ENCODE data around the gene RNF128.
"Not testable (repeated sequence)": the region's sequence is repeated elsewhere in the genome, so short reads cannot be mapped to it uniquely, and the experiment has no call there.

The RNF128 gene

DNA sequence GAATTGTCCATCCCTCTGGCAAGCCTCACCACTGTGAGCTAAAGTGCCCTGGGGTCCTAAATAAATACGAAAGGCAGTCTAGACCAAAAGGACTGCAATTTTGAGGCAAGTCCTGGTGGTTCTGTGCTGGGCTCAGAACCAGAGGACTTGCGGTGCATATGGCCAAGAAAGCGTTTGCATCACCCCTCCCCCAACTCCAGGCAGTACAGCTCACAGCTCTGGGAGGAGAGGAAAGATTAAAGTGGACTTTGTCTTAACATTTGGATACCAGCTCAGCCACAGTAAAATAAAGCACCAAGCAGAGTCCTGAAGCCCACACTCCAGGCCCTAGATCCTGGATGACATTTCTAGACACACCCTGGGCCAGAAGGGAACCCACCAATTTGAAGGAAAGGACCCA, 24.9 kb downstream of the RNF128 start:
- DNase-seq, result no peak

DNA sequence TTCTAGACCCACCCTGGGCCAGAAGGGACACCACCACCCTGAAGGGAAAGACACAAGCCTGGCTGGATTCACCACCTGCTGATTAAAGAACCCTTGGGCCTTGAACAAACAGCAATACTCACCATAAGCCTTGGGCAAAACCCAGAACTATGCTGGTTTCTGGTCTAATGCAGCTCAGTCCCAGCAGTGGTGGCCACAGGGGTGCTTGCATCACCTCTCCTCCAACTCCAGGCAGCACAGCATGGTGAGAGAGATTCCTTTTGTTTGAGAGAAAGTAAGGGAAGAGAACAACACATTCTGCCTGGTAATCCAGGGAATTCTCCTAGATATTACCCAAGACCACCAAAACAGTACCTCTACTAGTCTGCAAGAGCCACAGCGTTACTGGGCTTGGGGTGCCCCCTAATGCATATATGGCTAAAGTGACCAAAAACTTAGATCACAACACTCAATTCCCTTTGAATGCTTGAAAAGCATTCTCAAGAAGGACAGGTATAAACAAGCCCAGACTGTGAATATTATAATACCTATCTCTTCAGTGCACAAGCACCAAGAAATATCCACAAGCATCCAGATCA, 25.7 kb downstream of the RNF128 start:
- no peak for DNase-seq

DNA sequence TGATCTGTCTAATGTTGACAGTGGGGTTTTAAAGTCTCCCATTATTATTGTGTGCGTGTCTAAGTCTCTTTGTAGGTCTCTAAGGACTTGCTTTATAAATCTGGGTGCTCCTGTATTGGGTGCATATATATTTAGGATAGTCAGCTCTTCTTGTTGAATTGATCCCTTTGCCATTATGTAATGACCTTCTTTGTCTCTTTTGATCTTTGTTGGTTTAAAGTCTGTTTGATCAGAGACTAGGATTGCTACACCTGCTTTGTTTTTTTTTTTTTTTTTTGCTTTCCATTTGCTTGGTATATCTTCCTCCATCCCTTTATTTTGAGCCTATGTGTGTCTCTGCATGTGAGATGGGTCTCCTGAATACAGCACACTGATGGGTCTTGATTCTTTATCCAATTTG, 42.8 kb downstream of the RNF128 start:
- DNase-seq, result not testable (repeated sequence)

DNA sequence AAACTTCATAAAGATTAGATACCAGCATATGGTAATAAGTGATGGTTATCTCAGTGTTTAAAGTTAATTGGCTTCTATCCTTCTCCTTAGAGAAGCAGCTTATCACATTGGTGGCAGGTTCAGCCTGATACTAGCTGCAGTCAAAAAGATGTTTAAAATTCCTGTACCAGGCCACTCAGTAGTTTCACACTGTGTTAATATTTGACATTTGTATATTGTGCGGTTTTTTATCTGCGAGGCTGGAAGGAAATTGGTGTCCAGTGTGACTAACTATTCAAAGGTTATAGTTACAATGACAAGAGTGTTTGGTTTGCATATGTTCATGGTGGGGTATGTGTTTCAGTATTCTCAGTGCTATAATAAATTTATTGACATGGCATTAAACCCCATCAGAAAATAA, 48.5 kb downstream of the RNF128 start:
- DNase-seq, result no peak

DNA sequence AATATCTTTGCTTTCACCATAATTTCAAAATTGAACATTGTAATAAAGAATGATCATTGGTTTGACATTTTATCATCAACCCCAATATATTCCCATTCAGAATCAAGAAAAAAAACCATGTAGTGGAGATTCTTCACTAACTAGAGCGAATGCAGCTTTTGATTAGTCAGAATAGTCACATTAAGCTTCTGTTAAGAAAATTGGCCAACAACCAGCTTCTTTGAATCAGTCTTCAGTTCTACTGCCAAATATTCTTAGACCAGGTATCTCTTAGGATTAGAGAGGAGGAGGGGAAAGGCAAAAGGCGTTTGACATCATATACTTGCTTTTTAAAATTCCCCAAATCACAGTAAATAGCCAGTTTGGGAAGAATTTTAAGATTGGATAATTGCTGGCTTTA, 53.8 kb downstream of the RNF128 start:
- DNase-seq, result no peak

DNA sequence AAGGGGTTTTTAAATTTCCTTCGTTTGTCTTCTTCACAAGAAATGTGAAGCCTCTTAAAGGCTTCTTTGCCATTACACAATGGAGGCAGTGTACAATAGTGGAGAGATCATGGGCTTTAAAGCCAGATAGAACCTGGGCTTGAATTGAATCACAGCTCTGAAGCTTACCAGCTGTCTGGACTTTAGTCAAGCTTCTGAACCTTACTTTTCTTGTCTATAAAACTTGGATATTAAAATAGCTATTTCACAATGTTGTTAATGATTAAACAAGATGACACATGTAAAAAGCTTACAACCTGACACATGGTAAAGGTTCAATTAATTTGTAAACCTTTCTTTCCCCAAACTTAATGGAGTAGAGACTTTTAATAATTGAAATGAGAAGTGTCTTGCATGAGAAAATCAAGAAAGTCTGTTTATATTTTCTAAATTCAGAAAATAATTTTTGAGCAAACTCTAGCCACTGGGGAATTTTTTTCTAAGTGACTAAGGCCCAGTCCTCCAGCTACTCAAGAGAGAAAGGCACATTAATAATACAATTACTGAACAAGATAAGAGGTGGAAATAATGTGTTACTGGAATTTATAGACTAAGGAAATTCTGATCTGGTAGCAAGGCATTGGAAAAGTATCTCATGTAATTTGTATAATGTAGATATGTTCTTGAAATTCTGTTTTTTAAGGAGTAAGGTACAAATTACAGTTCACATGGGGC, 54.3 kb downstream of the RNF128 start:
- DNase-seq, result no peak

DNA sequence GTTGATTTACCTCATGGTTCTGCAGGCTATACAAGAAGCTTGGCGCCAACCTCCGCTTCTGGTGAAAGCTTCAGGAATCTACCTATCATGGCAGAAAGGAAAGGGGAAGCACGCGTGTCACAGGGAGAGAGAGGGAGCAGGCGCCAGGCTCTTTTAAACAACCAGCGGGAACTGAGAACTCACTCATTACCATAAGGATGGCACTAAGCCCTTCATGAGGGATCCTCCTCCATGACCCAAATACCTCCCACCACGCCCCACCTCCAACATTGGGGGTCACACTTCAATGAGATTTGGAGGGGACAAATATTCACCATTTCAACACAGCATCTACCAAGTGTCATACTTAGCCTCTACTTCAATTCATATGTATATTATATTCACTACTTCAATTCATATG, 57.2 kb downstream of the RNF128 start:
- DNase-seq, result no peak

DNA sequence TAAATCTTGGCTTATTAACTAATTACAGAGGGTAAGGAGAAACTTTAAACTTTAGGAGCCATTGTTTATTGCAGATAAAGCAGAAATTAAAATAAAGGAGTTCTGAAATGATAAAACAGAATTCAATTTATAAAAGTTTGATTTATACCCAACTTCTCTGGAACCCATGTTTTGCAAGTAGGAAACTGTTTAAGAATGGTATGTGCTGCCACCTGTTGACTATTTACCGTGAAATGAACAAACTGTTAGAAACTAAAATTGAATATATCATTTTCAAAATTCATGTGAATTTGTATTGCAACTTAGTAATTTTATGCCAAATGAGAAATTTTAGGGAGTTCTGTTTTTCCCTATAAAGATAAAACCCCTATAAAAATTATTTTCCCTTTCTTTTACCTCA, 65.0 kb downstream of the RNF128 start:
- peak in 1 of 2 experiments; percentile 0 for DNase-seq

DNA sequence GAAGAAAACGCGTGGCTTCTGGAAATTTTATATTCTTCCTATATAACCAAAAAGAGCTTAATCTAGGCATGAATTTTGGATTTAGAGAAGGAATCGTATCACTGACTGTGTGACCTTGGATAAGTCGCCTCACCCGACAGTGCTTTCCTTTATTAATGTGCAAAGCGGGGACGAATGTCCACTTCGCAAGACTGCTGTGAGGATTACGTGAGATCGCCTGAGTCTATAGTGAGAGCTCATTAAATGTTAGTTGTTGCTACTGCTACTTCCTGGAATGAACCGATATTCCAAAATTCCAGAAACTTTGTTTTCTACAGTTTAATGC, 75.5 kb downstream of the RNF128 start:
- DNase-seq, result no peak

DNA sequence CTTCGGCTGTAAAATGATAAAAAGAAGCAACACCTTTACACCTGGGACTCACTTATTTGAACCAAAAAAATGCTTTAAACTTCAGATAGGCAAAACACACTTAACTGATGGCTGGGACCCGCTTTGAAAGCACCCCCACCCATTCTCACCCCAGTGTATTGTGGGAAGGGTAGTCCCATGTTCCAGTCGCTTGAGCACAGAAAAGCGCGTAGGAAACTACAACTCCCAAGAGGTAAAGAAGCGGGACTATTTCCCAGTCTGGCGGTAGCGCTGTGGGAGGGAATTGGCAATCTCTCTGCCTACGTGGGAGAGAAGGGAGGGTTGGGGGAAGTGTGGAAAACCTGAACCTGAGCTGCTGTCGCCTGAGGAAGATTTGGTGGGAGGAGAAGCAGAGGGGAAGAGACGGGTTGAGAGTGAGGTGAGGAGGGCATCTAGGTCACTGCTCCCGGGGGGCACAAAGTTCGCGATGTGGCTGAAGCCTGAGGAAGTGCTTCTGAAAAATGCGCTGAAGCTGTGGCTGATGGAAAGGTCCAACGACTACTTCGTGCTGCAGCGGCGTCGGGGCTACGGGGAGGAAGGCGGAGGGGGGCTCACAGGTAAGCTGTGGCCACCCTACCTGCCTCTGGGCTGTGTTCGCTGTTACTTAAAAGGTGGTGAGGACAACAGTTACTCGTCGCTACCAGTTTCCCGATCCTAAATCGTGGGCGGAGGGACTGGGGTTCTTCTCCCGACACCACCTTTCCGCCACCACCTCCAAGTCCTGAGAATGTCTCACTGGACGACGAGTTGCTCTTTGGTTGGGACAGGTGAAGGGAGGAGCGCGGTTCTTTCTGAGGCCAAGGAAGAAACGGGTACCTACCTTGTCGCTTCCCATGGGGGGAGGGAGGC, 76.1 kb downstream of the RNF128 start, which contains the start of gene TBC1D8B:
TBC1D8B (plus strand) TSS at position 286 of the 888 bp plus-strand sequence; CDS start at position 467, 181 bp downstream.
- DNase-seq, result peak; percentile 57 to 71

DNA sequence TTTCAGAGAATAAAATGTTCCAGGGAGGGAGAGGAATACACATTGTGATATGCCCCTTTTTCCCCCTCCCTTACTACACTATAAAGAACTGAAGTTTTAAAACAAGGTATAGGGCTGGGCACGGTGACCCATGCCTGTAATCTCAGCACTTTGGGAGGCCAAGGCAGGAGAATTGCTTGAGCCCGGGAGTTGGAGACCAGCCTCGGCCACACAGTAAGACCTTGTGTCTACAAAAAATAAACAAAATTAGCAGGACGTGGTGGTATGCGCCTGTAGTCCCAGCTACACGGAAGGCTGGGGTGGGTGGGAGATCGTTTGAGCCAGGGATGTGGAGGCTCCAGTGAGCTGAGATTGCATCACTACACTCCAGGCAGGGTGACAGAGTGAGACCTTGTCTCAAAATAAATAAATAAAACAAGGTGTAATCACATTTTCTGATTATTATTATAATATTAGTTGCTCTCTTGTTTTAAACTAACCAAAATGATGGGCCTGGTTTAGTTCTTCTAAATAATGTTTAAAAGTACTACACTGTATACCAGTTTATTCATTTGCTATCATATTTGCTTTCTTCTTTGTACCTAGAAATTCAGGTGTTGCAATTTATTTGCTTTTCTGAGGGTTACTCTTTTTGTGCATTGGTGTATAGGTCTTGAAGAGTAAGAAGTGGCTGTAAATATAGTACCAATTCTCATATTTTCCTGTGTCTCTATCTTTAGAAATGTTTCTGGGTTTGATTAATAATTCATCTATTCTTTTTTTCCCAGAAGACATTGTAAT, 84.8 kb downstream of the RNF128 start:
- no peak for DNase-seq

DNA sequence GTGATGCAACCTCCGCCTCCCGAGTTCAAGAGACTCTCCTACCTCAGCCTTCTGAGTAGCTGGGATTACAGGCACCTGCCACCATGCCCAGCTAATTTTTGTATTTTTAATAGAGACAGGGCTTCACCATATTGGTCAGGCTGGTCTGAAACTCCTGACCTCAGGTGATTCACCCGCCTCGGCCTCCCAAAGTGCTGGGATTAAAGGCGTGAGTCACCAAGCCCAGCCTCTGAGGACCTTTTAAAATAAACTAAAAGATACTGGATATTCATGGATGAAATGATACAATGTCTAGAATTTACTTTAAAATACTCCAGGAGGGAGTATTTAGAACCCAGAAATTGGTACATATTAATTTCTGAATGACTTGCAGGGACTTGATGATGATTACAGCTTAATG, 86.4 kb downstream of the RNF128 start:
- DNase-seq, result not testable (repeated sequence)

DNA sequence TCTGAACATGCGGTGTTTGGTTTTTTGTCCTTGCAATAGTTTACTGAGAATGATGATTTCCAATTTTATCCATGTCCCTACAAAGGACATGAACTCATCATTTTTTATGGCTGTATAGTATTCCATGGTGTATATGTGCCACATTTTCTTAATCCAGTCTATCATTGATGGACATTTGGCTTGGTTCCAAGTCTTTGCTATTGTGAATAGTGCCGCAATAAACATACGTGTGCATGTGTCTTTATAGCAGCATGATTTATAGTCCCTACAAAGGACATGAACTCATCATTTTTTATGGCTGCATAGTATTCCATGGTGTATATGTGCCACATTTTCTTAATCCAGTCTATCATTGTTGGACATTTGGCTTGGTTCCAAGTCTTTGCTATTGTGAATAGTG, 87.6 kb downstream of the RNF128 start:
- not testable (repeated sequence) for DNase-seq
